ENCODE results near the gene TMEM156. TPM values are rescaled to one million over a fixed set of nuclear protein-coding genes. Genes with fewer than 3 reads are reported as not detected.

Gene TMEM156
- polyA plus RNA-seq, 3 donors: 0.31 to 1.1 (median 0.43) TPM

GRCh38 chr4:38917481-38918025 is 114.7 kb downstream of the TMEM156 start:
- no peak for DNase-seq
- intact Hi-C loops (cut with micrococcal nuclease): no loop called here
- H2AFZ ChIP-seq (ENCODE audit: insufficient read depth, low read depth, low read length, poor library complexity, severe bottlenecking): no peak overlapping the region
- H3K36me3 ChIP-seq (replicated peaks in 1 of 2; ENCODE audit: control insufficient read depth in 1 of 2, insufficient read depth in 2 of 2, low read length in 2 of 2): peaks cover 20 to 68% of the 10 kb centered on the region in 2 donors
- H3K27ac ChIP-seq (ENCODE audit: low read depth in 1 of 2, low read length in 2 of 2): no peak overlapping the region
- no peak overlapping the region for H3K9ac ChIP-seq (ENCODE audit: insufficient read depth, low read length, poor library complexity, severe bottlenecking)
- no peaks in the 10 kb centered on the region for H3K27me3 Mint-ChIP-seq (ENCODE audit: low read depth in 3 of 3)
- no peaks in the 10 kb centered on the region for H3K9me3 ChIP-seq (replicated peaks in 1 of 2; ENCODE audit: control insufficient read depth in 1 of 2, insufficient read depth in 1 of 2, low read length in 2 of 2)
- H3K27ac Mint-ChIP-seq: no peak overlapping the region
- no peaks in the 10 kb centered on the region for H3K79me2 ChIP-seq (ENCODE audit: insufficient read depth, low read length)
- no peak overlapping the region for H3K4me2 ChIP-seq (replicated peaks; ENCODE audit: extremely low read depth, low read length, poor library complexity, severe bottlenecking)
- no peak overlapping the region for H3K4me3 Mint-ChIP-seq
- H3K4me1 Mint-ChIP-seq: peaks cover 6% of the 10 kb centered on the region
- H3K27me3 ChIP-seq (ENCODE audit: control insufficient read depth in 2 of 2, insufficient read depth in 2 of 2, low read length in 2 of 2): no peaks in the 10 kb centered on the region
- peaks cover 61 to 85% of the 10 kb centered on the region in 2 donors for H3K36me3 Mint-ChIP-seq
- no peak for TF ChIP-seq CTCF (IDR thresholded peaks at IDR 0.05)
- H3K4me3 ChIP-seq (replicated peaks in 1 of 3; ENCODE audit: low read depth in 2 of 3, low read length in 3 of 3): no peak overlapping the region
- 75% methylated on average over 3 of the region's 8 CpGs for WGBS (ENCODE audit: insufficient coverage)
- no peaks in the 10 kb centered on the region for H4K20me1 ChIP-seq (ENCODE audit: insufficient read depth, low read length)
- H3K4me1 ChIP-seq (ENCODE audit: control insufficient read depth in 1 of 2, insufficient read depth in 2 of 2, low read length in 2 of 2): no peaks in the 10 kb centered on the region
- peaks cover 0 to 3% (median 0%) of the 10 kb centered on the region in 7 donors for H3K9me3 Mint-ChIP-seq

Other genes with a start within 250 kb of the TMEM156 start
- gene TLR10, start 249.4 kb downstream of the TMEM156 start, polyA plus RNA-seq: 1 to 10 TPM; 1.1 to 1.2 (median 1.1) TPM
- gene TLR1, start 227.6 kb downstream of the TMEM156 start, polyA plus RNA-seq: 100 to 1,000 TPM in 1 of 3 donors, 10 to 100 TPM in 2; 49.8 to 117 (median 62.2) TPM
- gene TLR6, start 175.6 kb downstream of the TMEM156 start, polyA plus RNA-seq: 10 to 100 TPM in 2 of 3 donors, 1 to 10 TPM in 1; 7.7 to 12.7 (median 11.5) TPM
- 10 to 100 TPM in 1 of 3 donors, 1 to 10 TPM in 2; 3.2 to 12.0 (median 4.1) TPM for gene FAM114A1, start 164.6 kb downstream of the TMEM156 start, polyA plus RNA-seq
- gene KLHL5, start 29.8 kb upstream of the TMEM156 start, polyA plus RNA-seq: 10 to 100 TPM; 16.7 to 32.2 (median 23.3) TPM
- gene WDR19, start 150.1 kb upstream of the TMEM156 start, polyA plus RNA-seq: 10 to 100 TPM in 1 of 3 donors, 1 to 10 TPM in 2; 1.7 to 11.4 (median 2.0) TPM

Data from CD14-positive monocyte (primary cell).